HG02938 (cell line): ENCODE data around the gene TIAM2.
"Not testable (repeated sequence)": the region's sequence is repeated elsewhere in the genome, so short reads cannot be mapped to it uniquely, and the experiment has no call there.

Source experiments
- ATAC-seq: cut with Tn5 transposase; IDR thresholded peaks from one replicate; pipeline ENCODE4 v1.9.1; 2021; ENCODE audit warnings: mild to moderate bottlenecking, moderate library complexity; ENCODE audit not compliant: unreplicated experiment

Gene TIAM2

DNA sequence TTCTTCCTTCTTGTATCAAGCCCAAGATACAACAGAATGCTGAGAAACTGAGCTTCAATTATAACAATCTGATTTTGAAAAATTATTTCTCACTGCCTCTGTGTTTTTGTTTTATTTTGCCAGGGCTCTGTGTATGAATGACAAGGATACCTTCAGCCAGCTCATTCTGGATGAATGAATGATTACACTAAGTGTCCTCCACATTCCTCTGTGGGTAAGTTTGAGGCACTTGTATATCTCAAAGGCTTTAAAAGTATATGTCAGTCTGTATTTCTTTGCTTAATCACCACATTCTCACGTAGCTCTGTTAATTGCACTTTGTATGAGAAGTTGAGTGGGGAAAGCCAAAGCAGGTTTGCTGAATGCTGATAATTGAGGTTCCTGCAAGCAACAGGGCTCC, 95.1 kb downstream of the TIAM2 start:
- no peak for ATAC-seq

DNA sequence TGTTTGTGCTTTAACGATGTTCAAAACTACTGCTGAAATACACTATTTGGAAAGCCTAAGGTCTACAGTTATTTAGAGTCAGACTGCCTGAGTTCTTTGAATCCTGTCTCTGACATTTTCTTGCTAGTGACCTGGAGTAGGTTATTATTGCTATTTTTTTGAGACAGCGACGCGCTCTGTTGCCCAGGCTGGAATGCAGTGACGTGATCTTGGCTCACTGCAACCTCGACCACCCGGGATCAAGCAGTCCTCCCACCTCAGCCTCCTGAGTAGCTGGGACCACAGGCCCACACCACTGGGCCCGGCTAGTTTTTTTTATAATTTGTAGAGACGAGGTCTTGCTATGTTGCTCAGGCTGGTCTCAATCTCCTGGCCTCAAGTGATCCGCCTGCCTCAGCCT, 96.6 kb downstream of the TIAM2 start:
- ATAC-seq = no peak

DNA sequence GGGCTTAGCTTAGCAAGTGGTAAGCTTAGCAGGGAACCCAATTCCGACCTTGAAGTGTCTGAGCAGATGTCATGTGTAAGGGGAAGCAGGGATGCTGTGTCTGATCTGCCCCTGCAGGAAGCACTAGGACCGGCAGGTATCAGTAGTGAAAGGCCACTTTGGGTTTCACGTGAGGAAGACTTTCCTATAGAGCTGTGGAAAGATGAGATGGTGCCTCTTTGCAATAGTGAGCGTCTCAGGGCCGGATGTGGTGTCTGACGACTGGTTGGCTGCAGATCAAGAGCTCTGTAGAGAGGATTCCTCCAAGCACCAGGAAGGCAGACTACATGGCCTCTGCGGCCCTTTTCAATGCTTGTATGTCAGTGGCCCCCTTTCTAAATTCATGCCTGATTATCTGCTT, 98.3 kb downstream of the TIAM2 start:
- ATAC-seq = no peak

DNA sequence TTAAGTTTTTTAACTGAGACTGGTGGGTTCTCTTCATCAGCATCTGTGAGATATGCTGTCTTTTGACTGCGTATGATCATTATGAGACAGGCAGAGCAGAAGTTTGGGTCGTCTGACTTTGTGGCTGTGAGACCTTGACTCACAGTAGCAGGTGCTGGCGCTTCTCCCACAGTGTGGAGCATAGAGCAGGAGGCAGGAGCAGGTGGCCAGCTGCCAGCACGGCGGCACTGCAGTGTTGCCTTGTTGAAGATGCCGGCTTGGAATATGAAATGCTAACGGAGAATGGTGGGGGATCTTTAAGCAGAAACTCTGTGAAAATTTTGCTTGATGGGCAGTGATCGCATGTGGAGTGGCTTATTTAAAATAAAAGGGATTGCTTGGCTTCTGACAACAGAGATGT, 105.0 kb downstream of the TIAM2 start:
- ATAC-seq = no peak

DNA sequence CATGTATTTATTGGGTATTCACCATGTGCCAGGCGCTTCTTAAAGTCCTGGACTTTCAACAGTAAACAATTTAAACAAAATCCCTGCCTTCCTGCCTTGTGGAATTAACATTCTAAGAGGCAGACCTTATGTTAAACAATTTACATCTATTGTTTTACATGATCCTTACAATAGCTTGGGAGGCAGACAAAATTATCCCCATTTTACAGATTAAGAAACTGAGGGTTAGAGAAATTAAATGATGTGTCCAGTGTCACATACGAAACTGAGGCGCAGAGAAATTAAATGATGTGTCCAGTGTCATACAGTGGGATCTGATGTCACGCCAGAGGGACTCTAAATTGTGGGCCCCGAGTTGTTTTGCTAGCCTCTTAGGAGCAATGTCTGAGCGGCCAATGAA, 105.5 kb downstream of the TIAM2 start:
- no peak for ATAC-seq

DNA sequence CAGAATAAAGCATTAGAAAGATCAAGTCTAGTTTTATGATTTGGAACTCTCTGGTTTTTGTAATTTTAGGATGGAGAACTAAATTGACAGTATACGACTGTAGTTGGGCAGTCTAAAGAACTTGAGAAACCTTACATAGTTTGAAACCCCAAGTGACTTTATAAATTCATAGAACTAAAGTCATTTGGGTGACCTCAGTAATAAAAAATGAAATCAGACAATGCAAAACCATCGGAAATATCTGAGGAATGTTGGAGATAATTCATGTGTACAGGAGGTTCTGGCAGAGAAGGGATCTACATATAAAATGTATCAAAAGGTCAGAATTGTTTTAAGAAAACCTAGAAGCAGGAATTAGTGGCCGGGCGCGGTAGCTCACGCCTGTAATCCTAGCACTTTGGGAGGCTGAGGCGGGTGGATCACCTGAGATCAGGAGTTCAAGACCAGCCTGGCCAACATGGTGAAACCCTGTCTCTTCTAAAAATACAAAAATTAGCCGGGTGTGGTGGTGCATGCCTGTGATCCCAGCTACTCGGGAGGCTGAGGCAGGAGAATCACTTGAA, 108.0 kb downstream of the TIAM2 start:
- ATAC-seq = not testable (repeated sequence)

DNA sequence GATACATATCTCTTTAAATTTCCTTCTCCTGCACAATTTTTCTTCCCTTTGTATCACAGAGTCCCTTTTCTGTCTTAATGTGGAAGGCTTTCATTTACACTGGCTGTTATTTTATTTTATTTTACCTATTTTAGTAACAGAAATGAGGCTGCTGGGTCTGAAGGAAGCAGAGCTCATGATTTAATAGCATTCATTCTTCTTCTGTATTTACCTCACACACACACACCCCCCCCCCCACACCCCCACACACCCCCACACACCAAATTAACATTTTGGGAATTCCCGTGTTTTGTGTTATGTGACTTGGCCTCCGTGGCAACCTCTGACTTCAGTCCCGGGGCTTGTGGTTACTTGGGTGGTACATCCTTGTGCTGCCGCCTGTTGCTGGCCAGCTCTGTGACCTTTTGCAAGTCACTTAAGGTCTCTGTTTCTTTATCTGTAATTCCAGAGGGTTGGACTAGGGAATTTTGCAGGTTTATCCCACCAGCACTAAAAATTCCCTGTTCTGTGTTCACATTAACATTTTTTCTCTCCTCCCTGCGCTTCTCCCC, 108.8 kb downstream of the TIAM2 start:
- ATAC-seq = no peak

DNA sequence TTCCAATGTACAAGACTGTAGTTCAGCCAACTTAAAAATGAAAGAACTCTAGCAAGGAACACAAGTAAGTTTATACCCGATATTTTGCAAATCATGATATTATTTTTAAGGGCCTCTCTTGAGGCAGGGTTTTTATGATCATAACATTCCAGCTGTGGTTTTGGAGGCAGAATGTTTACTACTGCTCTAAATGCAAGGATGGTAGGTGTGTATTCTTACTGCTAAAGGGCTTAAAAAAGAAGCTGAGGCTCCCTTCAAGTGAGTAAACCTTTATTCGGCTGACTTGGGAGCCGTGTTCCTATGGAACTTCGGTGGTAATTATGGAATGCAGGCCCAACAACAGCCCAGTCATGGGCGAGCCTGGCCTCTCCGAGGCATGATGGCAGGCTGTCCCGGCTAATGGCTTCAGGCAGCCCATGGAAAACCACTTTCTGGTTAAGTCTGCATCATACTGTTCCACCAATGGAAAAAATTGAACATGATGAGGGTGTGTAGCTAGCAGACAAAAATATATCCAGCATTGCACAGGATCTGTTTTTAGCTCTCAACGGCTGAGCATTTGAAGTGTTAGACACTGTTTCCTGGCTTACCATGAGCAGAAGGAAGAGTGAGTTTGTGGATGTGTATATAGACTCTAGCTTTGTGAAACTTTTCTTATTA, 111.5 kb downstream of the TIAM2 start:
- ATAC-seq = no peak

DNA sequence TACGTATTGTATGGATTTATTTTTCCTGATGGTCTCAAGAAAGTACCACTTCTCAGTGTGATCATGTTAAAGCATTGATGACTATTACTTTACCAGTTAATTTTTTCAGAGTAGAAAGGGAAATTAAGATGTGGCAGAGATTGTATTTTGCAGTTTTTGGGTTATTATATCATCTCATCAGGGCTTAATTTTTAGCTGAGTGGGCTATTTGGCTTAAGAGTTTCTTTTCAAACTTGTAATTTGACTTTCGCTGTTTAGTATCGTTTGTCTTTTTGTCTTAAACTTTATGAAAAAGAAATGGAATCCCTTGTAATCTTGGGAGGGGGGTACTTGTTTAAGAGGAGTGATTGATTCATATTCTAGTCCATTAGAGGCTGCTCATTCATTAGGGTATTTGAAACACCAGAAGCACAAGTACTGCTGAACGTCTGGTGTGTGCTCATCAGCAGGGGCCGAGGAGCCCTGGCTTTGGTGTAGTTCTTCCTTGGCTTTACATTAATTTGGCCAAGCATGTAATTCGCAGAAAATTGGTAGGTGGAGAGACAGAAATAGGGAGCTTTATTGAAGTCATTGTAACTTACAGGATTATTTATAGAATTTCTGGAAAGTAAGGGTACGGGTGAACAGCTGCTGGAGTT, 112.4 kb downstream of the TIAM2 start:
- ATAC-seq = no peak

DNA sequence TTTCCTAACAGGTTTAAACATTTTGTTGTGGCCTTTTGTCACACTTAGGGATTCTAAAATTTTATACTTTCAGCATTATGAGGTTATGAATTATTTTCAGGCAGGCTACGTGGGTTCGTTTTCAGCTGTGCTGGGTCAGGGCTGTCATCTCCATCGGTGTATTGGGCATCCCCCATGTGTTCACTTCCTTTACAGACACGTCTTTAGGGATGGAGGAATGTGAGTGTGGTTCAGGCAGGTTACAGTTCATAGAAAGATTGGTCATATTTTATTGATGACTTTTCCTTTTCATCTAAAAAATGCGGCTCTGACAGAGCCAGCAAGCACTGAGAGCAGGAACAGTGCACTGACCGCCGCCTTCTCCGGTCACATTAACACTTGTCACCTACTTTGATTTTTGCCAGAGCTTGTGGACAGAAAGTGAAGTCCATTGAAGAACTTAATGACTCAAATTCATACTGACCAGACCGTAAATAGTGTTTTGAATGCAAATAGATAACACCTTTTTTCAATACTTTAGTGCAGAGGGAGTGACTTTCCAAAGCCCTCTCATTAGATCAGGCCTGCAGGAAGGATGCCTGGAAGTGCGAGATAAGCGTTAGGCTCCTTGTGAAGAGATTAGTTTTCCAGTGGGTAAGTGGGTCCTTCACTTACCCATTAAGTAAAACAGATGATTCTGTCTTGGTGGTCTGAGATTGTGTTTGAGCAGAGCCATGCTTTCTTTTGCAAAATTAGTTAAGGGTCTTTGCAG, 113.1 kb downstream of the TIAM2 start:
- ATAC-seq = no peak

DNA sequence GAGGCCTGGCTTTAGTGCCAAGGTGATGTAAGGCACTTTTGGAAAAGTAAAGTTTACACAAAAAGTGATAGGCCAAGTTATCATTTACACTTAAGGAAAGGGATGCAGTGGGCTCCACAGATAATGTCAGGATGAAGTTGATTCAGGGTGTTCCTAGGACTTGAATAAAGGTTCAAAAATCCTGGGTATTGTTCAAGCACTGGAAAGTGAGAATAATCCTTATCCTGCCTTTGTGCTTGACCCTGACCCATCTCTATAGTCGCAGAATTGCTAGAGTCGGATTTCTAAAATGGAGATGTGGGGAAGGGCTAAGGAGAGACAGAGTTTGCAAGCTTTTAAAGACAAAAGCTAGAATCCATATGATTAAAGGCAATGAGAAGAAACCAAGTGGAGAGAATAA, 115.6 kb downstream of the TIAM2 start:
- no peak for ATAC-seq

DNA sequence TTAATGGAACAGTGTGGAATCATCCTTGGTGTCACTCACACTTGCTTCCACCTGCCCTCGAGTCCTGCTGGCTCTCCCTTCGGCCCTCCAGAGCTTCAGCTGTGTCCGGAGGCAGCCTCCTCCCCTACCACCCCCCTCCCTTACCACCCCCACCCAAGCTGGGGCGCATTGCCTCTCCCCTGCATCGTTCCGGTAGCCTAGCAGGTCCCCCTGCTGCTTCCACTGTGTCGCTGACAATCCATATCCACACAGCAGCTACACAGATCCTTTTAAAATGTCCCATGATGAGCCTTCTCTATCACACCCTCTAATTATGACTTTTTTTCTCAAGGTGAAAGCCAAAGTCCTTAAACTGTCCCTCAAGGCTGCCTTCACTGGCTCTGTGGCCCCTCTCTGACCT, 117.6 kb downstream of the TIAM2 start:
- ATAC-seq = no peak

DNA sequence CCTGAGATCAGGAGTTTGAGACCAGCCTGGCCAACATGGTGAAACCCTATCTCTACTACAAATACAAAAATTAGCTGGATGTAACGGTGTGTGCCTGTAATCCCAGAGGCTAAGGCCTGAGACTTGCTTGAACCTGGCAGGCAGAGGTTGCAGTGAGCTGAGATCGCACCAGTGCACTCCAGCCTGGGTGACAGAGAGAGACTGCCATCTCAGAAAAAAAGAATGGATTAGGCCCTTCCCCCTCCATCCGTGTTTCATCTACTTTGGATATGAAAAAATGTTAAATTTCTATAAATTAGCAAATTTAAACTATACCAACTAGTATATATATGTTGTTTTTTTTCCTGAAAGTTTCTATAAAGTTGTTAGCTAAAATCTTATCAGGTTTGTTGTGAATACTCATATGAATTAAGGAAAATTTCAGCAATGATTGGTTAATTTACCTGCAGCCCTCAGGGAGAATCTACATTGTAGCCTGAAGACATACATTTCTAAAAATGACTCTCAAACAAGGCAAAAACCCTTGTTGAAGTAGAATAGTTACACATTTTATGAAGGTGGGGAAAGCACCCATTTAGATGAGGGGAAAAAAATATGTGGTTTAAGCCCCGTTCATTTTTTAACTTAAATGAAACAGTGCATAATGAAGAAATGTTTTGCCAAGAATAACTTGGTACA, 120.9 kb downstream of the TIAM2 start:
- ATAC-seq = no peak

DNA sequence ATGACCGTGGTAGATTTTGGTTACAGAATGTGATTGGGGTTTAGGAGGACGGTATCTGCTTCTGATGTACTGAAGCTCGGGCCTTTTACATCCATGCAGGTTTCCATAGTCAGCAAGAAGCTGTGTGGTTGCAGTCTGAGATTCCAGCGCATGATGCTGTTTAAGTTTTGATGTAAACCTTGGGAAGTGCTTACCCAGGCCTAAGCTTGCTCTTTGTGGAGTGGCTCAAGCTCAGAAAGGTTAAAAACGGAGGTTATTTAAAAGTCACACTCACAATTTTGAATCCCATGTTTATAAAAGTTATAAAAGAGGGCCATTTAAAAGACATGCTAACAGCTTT, 121.4 kb downstream of the TIAM2 start:
- no peak for ATAC-seq

DNA sequence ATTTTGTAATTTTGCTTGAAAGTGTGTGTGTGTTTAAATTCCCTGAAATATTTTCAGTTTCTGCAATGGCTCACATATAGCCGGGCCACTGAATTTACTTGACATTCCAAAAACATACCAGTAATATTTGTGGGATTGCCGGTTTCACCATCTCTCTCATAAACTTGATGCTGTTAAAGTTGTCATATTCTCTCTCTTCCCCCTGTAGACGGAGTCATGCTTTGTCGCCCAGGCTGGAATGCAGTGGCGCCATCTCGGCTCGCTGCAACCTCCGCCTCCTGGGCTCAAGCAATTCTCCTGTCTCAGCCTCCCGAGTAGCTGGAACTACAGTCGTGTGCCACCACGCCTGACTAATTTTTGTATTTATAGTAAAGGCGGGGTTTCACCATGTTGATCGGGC, 122.1 kb downstream of the TIAM2 start:
- no peak for ATAC-seq

DNA sequence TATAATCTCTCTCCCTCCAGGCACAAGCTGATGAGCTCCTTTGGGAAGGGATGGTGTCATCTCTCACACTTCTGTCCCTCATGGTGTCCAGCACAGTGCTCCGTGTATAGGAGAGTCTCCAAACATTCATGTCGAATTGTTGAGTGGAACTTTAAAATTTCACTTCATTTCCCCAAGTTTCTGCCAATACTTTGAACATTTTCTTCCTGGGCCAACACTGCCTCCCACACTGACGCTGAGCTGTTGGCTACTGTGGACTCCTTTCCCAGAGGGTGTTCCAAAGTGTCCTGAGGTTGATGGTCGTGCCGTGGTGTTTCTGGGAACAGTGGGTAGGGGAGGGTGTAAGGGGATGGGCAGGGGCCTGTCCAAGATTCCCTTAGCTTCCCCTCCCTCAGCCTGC, 122.7 kb downstream of the TIAM2 start:
- no peak for ATAC-seq

DNA sequence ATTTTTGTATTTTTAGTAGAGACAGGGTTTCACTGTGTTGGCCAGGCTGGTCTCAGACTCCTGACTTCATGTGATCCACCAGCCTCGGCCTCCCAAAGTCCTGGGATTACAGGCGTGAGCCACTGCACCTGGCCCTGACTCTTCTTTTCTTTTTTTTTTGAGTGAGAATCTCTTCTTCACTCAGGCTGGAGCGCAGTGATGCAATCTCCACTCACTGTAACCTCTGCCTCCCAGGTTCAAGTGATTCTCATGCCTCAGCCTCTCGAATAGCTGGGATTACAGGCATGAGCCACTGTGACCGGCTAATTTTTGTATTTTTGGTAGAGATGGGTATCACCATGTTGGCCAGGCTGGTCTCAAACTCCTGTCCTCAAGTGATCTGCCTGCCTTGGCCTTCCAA, 124.1 kb downstream of the TIAM2 start:
- ATAC-seq = not testable (repeated sequence)

DNA sequence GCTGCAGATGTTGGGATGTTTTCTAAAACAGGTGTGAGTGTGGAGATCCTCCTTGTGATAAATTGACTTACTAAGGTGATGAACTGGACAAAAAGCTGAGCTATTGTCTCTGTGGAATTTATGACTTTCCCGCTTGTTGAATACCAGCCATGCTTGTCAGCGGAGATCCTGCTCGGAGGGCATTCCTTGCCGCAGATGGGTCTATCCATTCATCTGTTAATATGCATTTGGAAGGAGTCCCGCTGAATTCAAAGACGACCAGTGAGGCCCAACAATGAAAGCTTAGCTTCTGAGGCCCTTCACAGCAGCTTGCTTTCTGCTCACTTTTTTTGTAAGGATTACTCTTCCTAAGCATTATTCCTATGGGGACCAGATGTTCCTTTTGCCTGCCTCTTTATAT, 124.9 kb downstream of the TIAM2 start:
- ATAC-seq = no peak

DNA sequence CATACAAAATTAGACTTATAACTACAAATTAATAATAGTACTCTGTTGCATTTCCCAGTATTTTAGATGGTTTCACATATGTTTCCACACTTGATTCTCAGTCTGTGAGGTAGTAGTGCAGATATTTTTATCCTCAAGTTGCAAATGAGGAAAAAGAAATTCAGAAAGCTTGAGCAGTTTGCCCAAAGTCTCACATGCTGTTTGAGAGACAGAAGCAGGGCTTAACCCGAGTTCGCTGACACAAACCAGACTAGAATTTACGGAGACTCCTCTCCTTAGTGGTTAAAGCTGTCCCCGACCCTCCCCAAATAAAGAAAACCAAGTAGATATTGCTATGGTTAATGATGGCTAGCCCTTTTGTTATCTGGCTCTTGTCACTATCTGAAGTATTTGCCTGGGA, 126.2 kb downstream of the TIAM2 start:
- ATAC-seq = no peak

DNA sequence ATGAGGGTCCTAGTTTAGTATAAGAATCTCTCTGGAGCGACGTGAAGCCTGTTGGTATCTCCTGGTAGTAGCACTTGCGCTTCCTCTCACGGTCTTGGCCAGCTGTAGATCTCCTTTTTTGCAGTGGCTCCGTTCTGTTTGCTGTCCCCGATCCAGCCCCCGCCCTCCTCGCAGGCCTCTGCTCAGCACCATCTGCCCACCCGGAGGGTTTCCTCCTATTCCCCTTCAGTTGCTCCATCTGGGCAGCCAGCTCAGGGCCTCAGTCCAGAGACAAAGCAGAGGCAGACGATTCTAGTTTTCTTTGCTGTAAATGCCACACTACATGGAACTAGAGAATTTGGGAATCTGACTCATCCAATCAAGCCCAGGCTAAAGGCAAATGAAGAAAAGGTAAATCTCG, 126.6 kb downstream of the TIAM2 start:
- no peak for ATAC-seq
